ENCODE results near the gene PLXDC2. TPM values are rescaled to one million over a fixed set of nuclear protein-coding genes. Genes with fewer than 3 reads are reported as not detected.

The PLXDC2 gene
- total RNA-seq, 1 experiment from 2014 or later, result 38.7 TPM

DNA sequence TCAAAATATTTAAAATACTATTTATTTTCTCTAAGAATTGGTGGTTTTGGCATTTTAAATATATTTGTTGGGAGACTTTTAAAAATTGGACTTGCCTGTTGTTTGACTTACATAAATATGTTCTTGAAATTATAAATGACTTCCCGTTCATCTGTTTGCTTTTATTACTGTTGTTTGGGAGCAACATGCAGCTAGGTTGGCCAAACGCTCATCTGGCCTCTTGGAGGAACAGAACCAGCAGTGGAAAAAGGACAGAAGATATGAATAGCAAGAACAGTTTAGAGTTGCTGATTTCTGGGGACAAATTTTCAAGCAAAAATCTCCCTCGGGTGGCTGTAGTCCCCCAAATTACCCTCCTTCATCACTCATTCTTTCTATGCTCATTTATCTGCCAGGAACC lies 41.6 kb downstream of the PLXDC2 start:
- H2BK5ac ChIP-seq (ENCODE audit: insufficient read length, low read length), result no peak overlapping the region
- Mint-ChIP-seq H3K36me3 (ENCODE audit: insufficient read depth in 1 of 3, low read depth in 3 of 3) (no peaks in the 10 kb centered on the region; a peak in 2 of 7 replicates), H3K4me3 (no peak overlapping the region), H3K27me3 (ENCODE audit: low read depth) (no peaks in the 10 kb centered on the region; the same call in 1 of the 2 replicates), H3K4me1 (peaks cover 29 to 36% of the 10 kb centered on the region in 2 experiments), H3K9me3 (no peaks in the 10 kb centered on the region), H3K27ac (no peak overlapping the region)
- no peak overlapping the region for H4K91ac ChIP-seq (ENCODE audit: insufficient read length, low read depth, low read length)
- no CpG with 5 or more reads among the region's 3 CpGs for WGBS (ENCODE audit: extremely low coverage, insufficient read length, low lambda C conversion rate)
- H3K23me2 ChIP-seq (ENCODE audit: insufficient read length, low read depth, low read length, poor library complexity, severe bottlenecking), result no peaks in the 10 kb centered on the region
- H2BK15ac ChIP-seq (ENCODE audit: low read depth, low read length), result no peak overlapping the region
- no peak overlapping the region for H3K4ac ChIP-seq (ENCODE audit: low read depth, low read length)
- H2BK20ac ChIP-seq (ENCODE audit: low read depth, low read length, poor library complexity, severe bottlenecking), result no peak overlapping the region
- no peaks in the 10 kb centered on the region for H3K4me1 ChIP-seq (ENCODE audit: insufficient read depth, low read length)
- H3K56ac ChIP-seq (ENCODE audit: insufficient read length, low read depth, low read length), result no peak overlapping the region
- no peak overlapping the region for H3T11ph ChIP-seq (ENCODE audit: low read length)
- no peak overlapping the region for H3K23ac ChIP-seq (ENCODE audit: insufficient read length, low read depth, low read length)
- H3K27me3 ChIP-seq (ENCODE audit: insufficient read depth, low read length), result no peaks in the 10 kb centered on the region
- H3K14ac ChIP-seq (ENCODE audit: insufficient read depth, low read length), result no peak overlapping the region
- no peak overlapping the region for H2BK12ac ChIP-seq (ENCODE audit: insufficient read length, low read depth, low read length)
- peaks cover 2% of the 10 kb centered on the region; the same call in 1 of the 2 replicates for H3K79me2 ChIP-seq (ENCODE audit: insufficient read depth, low read length)
- no peak overlapping the region for H2AK5ac ChIP-seq (ENCODE audit: insufficient read length, low read length)
- no peaks in the 10 kb centered on the region for H3K9me3 ChIP-seq (ENCODE audit: control insufficient read depth, low read depth, low read length)
- H3K27ac ChIP-seq (ENCODE audit: insufficient read length, low read depth, low read length), result no peak overlapping the region
- no peak overlapping the region for H3K4me2 ChIP-seq (ENCODE audit: insufficient read depth, insufficient read length, low read length)
- H4K20me1 ChIP-seq (ENCODE audit: control insufficient read depth, insufficient read depth, insufficient read length), result no peaks in the 10 kb centered on the region
- TF ChIP-seq, protein P1, sequence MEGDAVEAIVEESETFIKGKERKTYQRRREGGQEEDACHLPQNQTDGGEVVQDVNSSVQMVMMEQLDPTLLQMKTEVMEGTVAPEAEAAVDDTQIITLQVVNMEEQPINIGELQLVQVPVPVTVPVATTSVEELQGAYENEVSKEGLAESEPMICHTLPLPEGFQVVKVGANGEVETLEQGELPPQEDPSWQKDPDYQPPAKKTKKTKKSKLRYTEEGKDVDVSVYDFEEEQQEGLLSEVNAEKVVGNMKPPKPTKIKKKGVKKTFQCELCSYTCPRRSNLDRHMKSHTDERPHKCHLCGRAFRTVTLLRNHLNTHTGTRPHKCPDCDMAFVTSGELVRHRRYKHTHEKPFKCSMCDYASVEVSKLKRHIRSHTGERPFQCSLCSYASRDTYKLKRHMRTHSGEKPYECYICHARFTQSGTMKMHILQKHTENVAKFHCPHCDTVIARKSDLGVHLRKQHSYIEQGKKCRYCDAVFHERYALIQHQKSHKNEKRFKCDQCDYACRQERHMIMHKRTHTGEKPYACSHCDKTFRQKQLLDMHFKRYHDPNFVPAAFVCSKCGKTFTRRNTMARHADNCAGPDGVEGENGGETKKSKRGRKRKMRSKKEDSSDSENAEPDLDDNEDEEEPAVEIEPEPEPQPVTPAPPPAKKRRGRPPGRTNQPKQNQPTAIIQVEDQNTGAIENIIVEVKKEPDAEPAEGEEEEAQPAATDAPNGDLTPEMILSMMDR (conservative IDR thresholded peaks at IDR 0.05), result no peak
- no peak overlapping the region for H3K9ac ChIP-seq (ENCODE audit: extremely low read depth, insufficient read length, low read length)
- no peak overlapping the region for H4K8ac ChIP-seq (replicated peaks; ENCODE audit: insufficient read length, low read depth, low read length)
- H3K79me1 ChIP-seq (ENCODE audit: insufficient read depth, low read depth, low read length, poor library complexity, severe bottlenecking), result peaks cover 7% of the 10 kb centered on the region
- H3K18ac ChIP-seq (ENCODE audit: insufficient read length, low read depth, low read length), result no peak overlapping the region
- no peak overlapping the region for H4K5ac ChIP-seq (ENCODE audit: insufficient read length, low read depth, low read length)
- DNase-seq, result no peak
- no peak overlapping the region for H2AFZ ChIP-seq (ENCODE audit: low read length)
- no peak overlapping the region for H2BK120ac ChIP-seq (ENCODE audit: low read depth, low read length, poor library complexity, severe bottlenecking)

Data from H9 (cell line).